ENCODE data around the gene AURKAIP1.

- peak; percentile 46 for TF ChIP-seq EP300 (conservative IDR thresholded peaks at IDR 0.05; ENCODE audit: poor library complexity, severe bottlenecking)
- TF ChIP-seq CTCF (IDR thresholded peaks at IDR 0.05; ENCODE audit: poor library complexity, severe bottlenecking) = peak; percentile 86
- no peak for TF ChIP-seq EZH2 (IDR thresholded peaks at IDR 0.05; ENCODE audit: borderline replicate concordance, insufficient read depth, low read length, poor library complexity, severe bottlenecking)
- TF ChIP-seq RAD21 (conservative IDR thresholded peaks at IDR 0.05) = peak; percentile 46
- TF ChIP-seq POLR2AphosphoS5 (IDR thresholded peaks at IDR 0.05) = peak; percentile 84
Observed at GRCh38 chr1:1399187-1399871, 24.3 kb upstream of the AURKAIP1 start, which contains the start of gene CCNL2.

All from neural cell (in vitro differentiated cells).